K562 (cell line): ENCODE data around the gene ACP5. TPM values are rescaled to one million over a fixed set of nuclear protein-coding genes. Genes with fewer than 3 reads are reported as not detected.

Experiments used
- ATAC-seq: fragments of 200-7000 bp; cut with Tn5 transposase; 3 replicates; pipeline ENCODE4 v1.9.1; 2020; ENCODE audit warnings: moderate library complexity
- BruUV-seq: library from RNA; stranded (reverse); fragments of 400-500 nt; replicated peaks from 2 replicates; lab custom pipeline; 2021; lab: Mats Ljungman, UMichigan
- CTCF ChIA-PET: fragments of 300-600 bp; formaldehyde crosslinking; extraction: SDS; loops from one replicate; lab custom pipeline; 2021; ENCODE audit warnings: low intra/inter-chr PET ratio; lab: Yijun Ruan, JAX
- POLR2A ChIA-PET: fragments of 300-600, 350-650 bp; sonication (Branson Sonifier 250); formaldehyde crosslinking; extraction: SDS; loops from one replicate; lab custom pipeline; 2021; ENCODE audit warnings: antibody characterized with exemption, inconsistent platforms; lab: Yijun Ruan, JAX
- DNase-seq, 4 experiments: peaks; one replicate each; pipeline versions ENCODE4 v3.0.0 to v3.0.0-alpha.2; 2011 to 2018; ENCODE audit warnings: low spot score in 3 of 4, mixed read lengths in 3 of 4; ENCODE audit errors: extremely low read depth in 1 of 4
- FAIRE-seq: peaks from 2 replicates; lab custom pipeline; 2011; peaks lifted over from hg19 to GRCh38; lab: Jason Lieb, UNC
- H2AFZ ChIP-seq: 2 replicates; pipeline ENCODE4 v1.6.0; 2011; ENCODE audit warnings: low read depth, low read length, control low read depth, inconsistent platforms
- H3K27ac ChIP-seq: fragments of 200-600 bp; 3 replicates; pipeline ENCODE4 v1.8.0; 2011; ENCODE audit warnings: low read depth, mild to moderate bottlenecking, control low read depth, inconsistent platforms, low read length, moderate library complexity, mixed read lengths; ENCODE audit errors: extremely low read depth
- H3K27me3 ChIP-seq, 2 experiments: fragments of 300-600 bp in 1 of 2; 2 replicates in 1 of 2; 3 replicates in 1 of 2; pipeline versions ENCODE4 v1.6.0 to v1.8.0; 2011; ENCODE audit warnings: inconsistent platforms in 2 of 2, low read length in 2 of 2, mild to moderate bottlenecking in 1 of 2, mixed read lengths in 1 of 2, moderate library complexity in 1 of 2; ENCODE audit not compliant: control insufficient read depth in 2 of 2, insufficient read depth in 2 of 2
- H3K36me3 ChIP-seq: fragments of 300-600 bp; 3 replicates; pipeline ENCODE4 v1.8.0; 2011; ENCODE audit warnings: mild to moderate bottlenecking, low read length, inconsistent platforms; ENCODE audit not compliant: control insufficient read depth, insufficient read depth
- H3K4me1 ChIP-seq, 2 experiments: fragments of 200-600 bp in 1 of 2; replicated peaks in 1 of 2; 2 replicates in 1 of 2; 3 replicates in 1 of 2; pipeline versions ENCODE4 v1.5.1 to v1.8.0; 2011; ENCODE audit warnings: inconsistent platforms in 2 of 2, low read length in 2 of 2, mild to moderate bottlenecking in 1 of 2, mixed read lengths in 1 of 2, moderate library complexity in 1 of 2; ENCODE audit not compliant: control insufficient read depth in 2 of 2, insufficient read depth in 2 of 2
- H3K4me2 ChIP-seq: 2 replicates; pipeline ENCODE4 v1.6.1; 2011; ENCODE audit warnings: low read length, control low read depth, inconsistent platforms, mixed read lengths; ENCODE audit not compliant: insufficient read depth
- H3K4me3 ChIP-seq: fragments of 200-600 bp; sonication (generic), shearing (Covaris generic); 2 replicates; pipeline ENCODE4 v1.5.1; 2016; ENCODE audit warnings: control low read depth, inconsistent platforms
- H3K79me2 ChIP-seq: fragments of 200-600 bp; 3 replicates; pipeline ENCODE4 v1.8.0; 2011; ENCODE audit warnings: low read length, inconsistent platforms; ENCODE audit not compliant: control insufficient read depth, insufficient read depth
- H3K9ac ChIP-seq, 2 experiments: 2 replicates each; pipeline versions ENCODE4 v1.6.0 to v1.6.1; 2011; ENCODE audit warnings: low read depth in 2 of 2, low read length in 2 of 2, control low read depth in 1 of 2, inconsistent platforms in 1 of 2, mild to moderate bottlenecking in 1 of 2, mixed read lengths in 1 of 2; ENCODE audit not compliant: insufficient read depth in 1 of 2
- H3K9me1 ChIP-seq: one replicate; pipeline ENCODE4 v1.6.0; 2011; ENCODE audit warnings: inconsistent platforms, mild to moderate bottlenecking, low read length, moderate library complexity; ENCODE audit not compliant: control insufficient read depth, insufficient read depth
- H3K9me3 ChIP-seq: replicated peaks from 2 replicates; pipeline ENCODE4 v1.5.1; 2011; ENCODE audit warnings: low read depth, low read length, inconsistent platforms; ENCODE audit not compliant: control insufficient read depth, insufficient read depth
- H4K20me1 ChIP-seq: replicated peaks from 2 replicates; pipeline ENCODE4 v1.6.1; 2011; ENCODE audit warnings: low read length, inconsistent platforms, mixed read lengths; ENCODE audit not compliant: control insufficient read depth, insufficient read depth
- CEBPZ ChIP-seq: fragments of 150-350 bp; IDR thresholded peaks from 2 replicates; pipeline ENCODE4 v1.6.1; 2014; ENCODE audit warnings: low read depth, mild to moderate bottlenecking, low read length, borderline replicate concordance
- HDAC1 ChIP-seq, 2 experiments: fragments of 450-650 bp; IDR thresholded peaks; 2 replicates each; pipeline ENCODE4 v1.6.1; 2016 to 2017; ENCODE audit warnings: inconsistent platforms in 1 of 2, mild to moderate bottlenecking in 1 of 2, moderate library complexity in 1 of 2
- ILF3 ChIP-seq: fragments of 450-650 bp; IDR thresholded peaks from 2 replicates; pipeline ENCODE4 v1.6.1; 2018; ENCODE audit warnings: antibody characterized with exemption, mild to moderate bottlenecking, moderate library complexity, borderline replicate concordance
- RBM25 ChIP-seq: fragments of 200-400 bp; formaldehyde crosslinking; IDR thresholded peaks from 2 replicates; pipeline ENCODE4 v1.6.1; 2018; ENCODE audit warnings: low read length, low read depth, moderate library complexity; ENCODE audit not compliant: severe bottlenecking
- ZKSCAN8 ChIP-seq: fragments of 200-800 bp; sonication (Bioruptor generic); IDR thresholded peaks from 2 replicates; pipeline ENCODE4 v1.6.1; 2016; ENCODE audit warnings: missing genetic modification characterization, missing compliant biosample characterization
- ZNF766 ChIP-seq: fragments of 200-800 bp; sonication (Bioruptor generic); conservative IDR thresholded peaks from 2 replicates; pipeline ENCODE4 v1.6.1; 2016; ENCODE audit warnings: missing genetic modification characterization, missing compliant biosample characterization
- WGBS: fragments of 100-300 bp; shearing (Covaris generic); methylation state at CpG from one replicate; pipeline ENCODE4 v1.1.6; 2016; ENCODE audit warnings: low coverage, mixed read lengths; ENCODE audit not compliant: insufficient coverage; ENCODE audit errors: missing lambda C conversion rate; 5-methylcytosine and 5-hydroxymethylcytosine counted together
- in situ Hi-C: fragments of 300-500 bp; cut with MboI; formaldehyde crosslinking; loops from 4 replicates; pipeline ENCODE4 v1.15.0; 2018; ENCODE audit warnings: inconsistent platforms, mixed read lengths
- intact Hi-C: fragments of 100-400 bp; cut with micrococcal nuclease; formaldehyde crosslinking; loops from 2 replicates; pipeline ENCODE4 v1.14.2; 2022
- polyA plus RNA-seq, 8 experiments: library from polyadenylated mRNA; depleted of rRNA in 4 of 8; stranded (reverse) in 5 of 8; unstranded in 3 of 8; fragments of >200 nt; fragmentation: Nextera tagmentation in 2 of 8; fragmentation: Illumina TruSeq in 1 of 8; extraction: Ambion mirVana in 2 of 8; extraction: Trizol in 1 of 8; gene quantifications; 2 replicates each; pipeline versions ENCODE4 v1.2.1 to v1.2.3, GENCODE V29; 2011 to 2014; ENCODE audit warnings: inconsistent platforms in 1 of 8, missing spikeins in 1 of 8
- total RNA-seq, 7 experiments: library from RNA; depleted of rRNA in 6 of 7; stranded (reverse); fragments of >200 nt in 6 of 7; fragmentation: Illumina TruSeq in 2 of 7; extraction: Trizol in 2 of 7; gene quantifications; 2 replicates each; pipeline versions ENCODE4 v1.2.1 to v1.2.3, GENCODE V29; 2011 to 2021; ENCODE audit warnings: low replicate concordance in 1 of 7
- TF ChIP-seq, protein P1 (sequence below): fragments of 450-650 bp; IDR thresholded peaks from 2 replicates; pipeline ENCODE4 v1.6.1; 2016; ENCODE audit warnings: low read depth
- TF ChIP-seq, protein P2 (sequence below), 2 experiments: fragments of 450-650 bp; IDR thresholded peaks; 2 replicates each; pipeline ENCODE4 v1.6.1; 2016

Gene ACP5
- total and polyA plus RNA-seq, 9 of the 15 experiments (the other 6 are each of a cell fraction or from before 2014, with no cell fraction given), result 0.06 to 1.1 (median 0.31) TPM; not detected in 1

GRCh38 chr19:11598103-11598483 is 20.6 kb upstream of the ACP5 start:
- intact Hi-C loops, result no loop called here
- H3K4me1 ChIP-seq, result peaks cover 7 to 15% of the 10 kb centered on the region in 2 experiments
- peak overlapping the region; percentile 97 for H3K27ac ChIP-seq
- peaks cover 5% of the 10 kb centered on the region; the same call in 1 of the 2 replicates for H3K9me3 ChIP-seq
- BruUV-seq, result TSS peak; percentile 64
- CTCF ChIA-PET, result interaction anchor here (1.1 kb wide), 1 partner anchor 38 kb away, joined by 3 read pairs; no protein-coding TSS in a partner anchor
- H3K36me3 ChIP-seq, result peaks cover 27% of the 10 kb centered on the region
- H3K4me3 ChIP-seq, result peak overlapping the region; percentile 89
- POLR2A ChIA-PET, result interaction anchor here (0.6 to 0.7 kb wide), 4 partner anchors 24 to 171 kb away, joined by 3 to 5 read pairs (median 4); no protein-coding TSS in a partner anchor
- DNase-seq (peak in 1 of 4 experiments; percentile 33), ATAC-seq (no peak), FAIRE-seq (no peak)
- peaks cover 55% of the 10 kb centered on the region for H3K79me2 ChIP-seq
- H3K9ac ChIP-seq, result peak overlapping the region; percentile 96 to 98
- H3K4me2 ChIP-seq, result peak overlapping the region; percentile 88
- H4K20me1 ChIP-seq, result no peaks in the 10 kb centered on the region
- no peaks in the 10 kb centered on the region for H3K27me3 ChIP-seq
- in situ Hi-C loops, result no loop called here
- H2AFZ ChIP-seq, result peak overlapping the region; percentile 96
- 7% methylated on average over 10 of the region's 10 CpGs for WGBS
- H3K9me1 ChIP-seq, result no peaks in the 10 kb centered on the region
- TF ChIP-seq RBM25, result peak; percentile 44
- no peak for TF ChIP-seq HDAC1 (IDR thresholded peaks at IDR 0.05)
- TF ChIP-seq, protein P1, sequence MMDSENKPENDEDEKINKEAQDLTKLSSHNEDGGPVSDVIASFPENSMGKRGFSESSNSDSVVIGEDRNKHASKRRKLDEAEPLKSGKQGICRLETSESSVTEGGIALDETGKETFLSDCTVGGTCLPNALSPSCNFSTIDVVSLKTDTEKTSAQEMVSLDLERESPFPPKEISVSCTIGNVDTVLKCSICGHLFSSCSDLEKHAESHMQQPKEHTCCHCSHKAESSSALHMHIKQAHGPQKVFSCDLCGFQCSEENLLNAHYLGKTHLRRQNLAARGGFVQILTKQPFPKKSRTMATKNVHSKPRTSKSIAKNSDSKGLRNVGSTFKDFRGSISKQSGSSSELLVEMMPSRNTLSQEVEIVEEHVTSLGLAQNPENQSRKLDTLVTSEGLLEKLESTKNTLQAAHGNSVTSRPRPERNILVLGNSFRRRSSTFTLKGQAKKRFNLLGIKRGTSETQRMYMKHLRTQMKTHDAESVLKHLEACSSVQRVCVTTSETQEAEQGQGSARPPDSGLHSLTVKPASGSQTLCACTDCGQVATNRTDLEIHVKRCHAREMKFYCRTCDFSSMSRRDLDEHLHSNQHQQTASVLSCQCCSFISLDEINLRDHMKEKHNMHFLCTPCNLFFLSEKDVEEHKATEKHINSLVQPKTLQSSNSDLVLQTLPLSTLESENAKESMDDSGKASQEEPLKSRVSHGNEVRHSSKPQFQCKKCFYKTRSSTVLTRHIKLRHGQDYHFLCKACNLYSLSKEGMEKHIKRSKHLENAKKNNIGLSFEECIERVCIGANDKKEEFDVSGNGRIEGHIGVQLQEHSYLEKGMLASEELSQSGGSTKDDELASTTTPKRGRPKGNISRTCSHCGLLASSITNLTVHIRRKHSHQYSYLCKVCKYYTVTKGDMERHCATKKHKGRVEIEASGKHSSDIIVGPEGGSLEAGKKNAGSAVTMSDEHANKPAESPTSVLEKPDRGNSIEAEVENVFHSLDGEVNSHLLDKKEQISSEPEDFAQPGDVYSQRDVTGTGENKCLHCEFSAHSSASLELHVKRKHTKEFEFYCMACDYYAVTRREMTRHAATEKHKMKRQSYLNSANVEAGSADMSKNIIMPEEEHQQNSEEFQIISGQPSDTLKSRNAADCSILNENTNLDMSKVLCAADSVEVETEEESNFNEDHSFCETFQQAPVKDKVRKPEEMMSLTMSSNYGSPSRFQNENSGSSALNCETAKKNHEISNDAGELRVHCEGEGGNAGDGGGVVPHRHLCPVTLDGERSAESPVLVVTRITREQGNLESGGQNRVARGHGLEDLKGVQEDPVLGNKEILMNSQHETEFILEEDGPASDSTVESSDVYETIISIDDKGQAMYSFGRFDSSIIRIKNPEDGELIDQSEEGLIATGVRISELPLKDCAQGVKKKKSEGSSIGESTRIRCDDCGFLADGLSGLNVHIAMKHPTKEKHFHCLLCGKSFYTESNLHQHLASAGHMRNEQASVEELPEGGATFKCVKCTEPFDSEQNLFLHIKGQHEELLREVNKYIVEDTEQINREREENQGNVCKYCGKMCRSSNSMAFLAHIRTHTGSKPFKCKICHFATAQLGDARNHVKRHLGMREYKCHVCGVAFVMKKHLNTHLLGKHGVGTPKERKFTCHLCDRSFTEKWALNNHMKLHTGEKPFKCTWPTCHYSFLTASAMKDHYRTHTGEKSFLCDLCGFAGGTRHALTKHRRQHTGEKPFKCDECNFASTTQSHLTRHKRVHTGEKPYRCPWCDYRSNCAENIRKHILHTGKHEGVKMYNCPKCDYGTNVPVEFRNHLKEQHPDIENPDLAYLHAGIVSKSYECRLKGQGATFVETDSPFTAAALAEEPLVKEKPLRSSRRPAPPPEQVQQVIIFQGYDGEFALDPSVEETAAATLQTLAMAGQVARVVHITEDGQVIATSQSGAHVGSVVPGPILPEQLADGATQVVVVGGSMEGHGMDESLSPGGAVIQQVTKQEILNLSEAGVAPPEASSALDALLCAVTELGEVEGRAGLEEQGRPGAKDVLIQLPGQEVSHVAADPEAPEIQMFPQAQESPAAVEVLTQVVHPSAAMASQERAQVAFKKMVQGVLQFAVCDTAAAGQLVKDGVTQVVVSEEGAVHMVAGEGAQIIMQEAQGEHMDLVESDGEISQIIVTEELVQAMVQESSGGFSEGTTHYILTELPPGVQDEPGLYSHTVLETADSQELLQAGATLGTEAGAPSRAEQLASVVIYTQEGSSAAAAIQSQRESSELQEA, result no peak
- TF ChIP-seq ILF3, result no peak
- TF ChIP-seq ZKSCAN8 (CRISPR knock-in tag), result 0 out of 2 replicates have a peak, but pooled peaks have one; percentile 28
- TF ChIP-seq CEBPZ, result no peak
- TF ChIP-seq, protein P2, sequence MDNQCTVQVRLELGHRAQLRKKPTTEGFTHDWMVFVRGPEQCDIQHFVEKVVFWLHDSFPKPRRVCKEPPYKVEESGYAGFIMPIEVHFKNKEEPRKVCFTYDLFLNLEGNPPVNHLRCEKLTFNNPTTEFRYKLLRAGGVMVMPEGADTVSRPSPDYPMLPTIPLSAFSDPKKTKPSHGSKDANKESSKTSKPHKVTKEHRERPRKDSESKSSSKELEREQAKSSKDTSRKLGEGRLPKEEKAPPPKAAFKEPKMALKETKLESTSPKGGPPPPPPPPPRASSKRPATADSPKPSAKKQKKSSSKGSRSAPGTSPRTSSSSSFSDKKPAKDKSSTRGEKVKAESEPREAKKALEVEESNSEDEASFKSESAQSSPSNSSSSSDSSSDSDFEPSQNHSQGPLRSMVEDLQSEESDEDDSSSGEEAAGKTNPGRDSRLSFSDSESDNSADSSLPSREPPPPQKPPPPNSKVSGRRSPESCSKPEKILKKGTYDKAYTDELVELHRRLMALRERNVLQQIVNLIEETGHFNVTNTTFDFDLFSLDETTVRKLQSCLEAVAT (IDR thresholded peaks at IDR 0.05), result peak in 1 of 2 experiments; percentile 24; a peak in 1 of 4 replicates
- TF ChIP-seq ZNF766 (CRISPR knock-in tag), result 0 out of 2 replicates have a peak, but pooled peaks have one; percentile 7
